ENCODE results near the gene PLAAT2.
A peak's percentile ranks its signal among the peaks of the same experiment; 100 is the strongest.
"Not testable (repeated sequence)": the region's sequence is repeated elsewhere in the genome, so short reads cannot be mapped to it uniquely, and the experiment has no call there.

The PLAAT2 gene

DNA sequence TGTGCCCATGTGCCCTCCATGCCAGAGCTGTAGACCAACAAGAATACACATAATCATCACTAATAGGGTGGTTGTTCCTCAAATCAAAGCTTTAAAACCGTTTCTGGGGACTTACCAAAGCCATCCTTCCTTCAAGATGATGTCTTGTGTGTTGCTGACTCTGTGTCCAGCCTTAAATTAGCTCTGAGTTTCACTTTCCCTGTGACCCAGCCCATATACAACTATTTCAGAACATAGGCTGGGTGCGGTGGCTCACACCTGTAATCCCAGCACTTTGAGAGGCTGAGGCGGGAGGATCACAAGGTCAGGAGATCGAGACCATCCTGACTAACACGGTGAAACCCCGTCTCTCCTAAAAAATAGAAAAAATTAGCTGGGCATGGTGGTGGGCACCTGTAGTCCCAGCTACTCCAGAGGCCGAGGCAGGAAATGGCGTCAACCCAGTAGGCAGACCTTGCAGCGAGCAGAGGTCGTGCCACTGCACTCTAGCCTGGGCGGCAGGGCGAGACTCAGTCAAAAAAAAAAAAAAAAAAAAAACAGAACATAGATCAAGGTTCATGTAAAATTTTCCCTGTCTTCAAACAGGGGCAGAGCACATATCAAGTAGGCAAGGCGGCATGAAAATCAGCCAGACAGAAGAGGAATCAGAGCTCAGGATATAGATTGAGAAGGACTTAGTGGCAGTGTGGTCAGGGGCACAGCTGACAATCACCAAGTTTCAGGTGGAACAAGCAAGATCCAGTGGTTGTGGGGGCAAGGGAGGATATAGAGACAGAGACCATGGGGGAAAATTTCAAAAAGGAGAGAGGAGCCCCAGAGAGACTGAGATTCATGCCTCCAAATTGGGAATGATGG is at the start of gene PLAAT2:
TSS of gene PLAAT2 (minus strand) at position 179 of the 855 bp plus-strand sequence. CDS start at position 124, 55 bp downstream.
- Mint-ChIP-seq H3K9me3 (no peaks in the 10 kb centered on the region), H3K4me1 (ENCODE audit: low read depth) (peaks cover 28% of the 10 kb centered on the region), H3K4me3 (no peak within 1 kb of the TSS), H3K27me3 (peaks cover 14% of the 10 kb centered on the region), H3K36me3 (ENCODE audit: low read depth) (no peaks in the 10 kb centered on the region), H3K27ac (no peak within 1 kb of the TSS)
- intact Hi-C loops (cut with micrococcal nuclease): no loop called here

DNA sequence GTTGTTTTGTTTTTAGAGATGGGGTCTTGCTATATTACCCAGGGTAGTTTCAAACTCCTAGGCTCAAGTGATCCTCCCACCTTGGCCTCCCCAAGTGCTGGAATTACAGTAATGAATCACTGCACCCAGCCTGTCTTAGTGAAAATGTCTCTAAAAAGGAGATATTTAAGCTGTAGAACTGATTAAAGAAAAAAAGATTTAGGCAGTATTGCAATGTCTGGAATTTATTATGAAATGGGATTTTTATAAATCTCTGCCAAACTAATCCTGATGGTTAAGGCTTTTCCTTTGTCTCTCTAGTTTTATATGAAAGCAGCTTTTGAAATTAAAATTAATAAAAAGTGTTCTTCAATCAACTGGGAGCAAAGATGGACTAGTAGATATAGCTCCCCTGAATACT is 49.0 kb upstream of the PLAAT2 start:
- intact Hi-C loops (cut with micrococcal nuclease): no loop called here
- Mint-ChIP-seq H3K9me3 (no peaks in the 10 kb centered on the region), H3K27ac (no peak overlapping the region), H3K4me3 (no peak overlapping the region), H3K27me3 (peaks cover 35% of the 10 kb centered on the region), H3K4me1 (ENCODE audit: low read depth) (peaks cover 44% of the 10 kb centered on the region), H3K36me3 (ENCODE audit: low read depth) (peaks cover 6% of the 10 kb centered on the region)

DNA sequence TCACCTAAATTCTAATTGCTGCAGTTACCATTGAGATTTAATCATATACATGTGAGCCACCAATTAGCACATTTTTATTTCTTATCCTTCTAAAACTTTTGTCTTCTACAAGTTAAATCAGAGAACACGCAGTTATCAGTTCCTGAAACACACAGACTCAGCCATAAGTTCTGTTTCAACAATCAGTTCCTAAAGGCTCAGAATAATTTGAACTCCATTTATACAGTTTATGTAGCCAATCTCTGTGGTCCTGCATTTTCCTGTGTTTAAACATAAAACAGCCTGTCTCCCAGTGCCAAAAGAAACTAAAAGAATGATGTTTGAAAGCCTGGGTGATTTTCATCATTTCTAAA is 48.2 kb upstream of the PLAAT2 start:
- Mint-ChIP-seq H3K4me1 (ENCODE audit: low read depth) (peaks cover 44% of the 10 kb centered on the region), H3K4me3 (no peak overlapping the region), H3K27me3 (peaks cover 38% of the 10 kb centered on the region), H3K9me3 (no peaks in the 10 kb centered on the region), H3K27ac (peak overlapping the region; percentile 12), H3K36me3 (ENCODE audit: low read depth) (peaks cover 6% of the 10 kb centered on the region)
- intact Hi-C loops (cut with micrococcal nuclease): no loop called here

DNA sequence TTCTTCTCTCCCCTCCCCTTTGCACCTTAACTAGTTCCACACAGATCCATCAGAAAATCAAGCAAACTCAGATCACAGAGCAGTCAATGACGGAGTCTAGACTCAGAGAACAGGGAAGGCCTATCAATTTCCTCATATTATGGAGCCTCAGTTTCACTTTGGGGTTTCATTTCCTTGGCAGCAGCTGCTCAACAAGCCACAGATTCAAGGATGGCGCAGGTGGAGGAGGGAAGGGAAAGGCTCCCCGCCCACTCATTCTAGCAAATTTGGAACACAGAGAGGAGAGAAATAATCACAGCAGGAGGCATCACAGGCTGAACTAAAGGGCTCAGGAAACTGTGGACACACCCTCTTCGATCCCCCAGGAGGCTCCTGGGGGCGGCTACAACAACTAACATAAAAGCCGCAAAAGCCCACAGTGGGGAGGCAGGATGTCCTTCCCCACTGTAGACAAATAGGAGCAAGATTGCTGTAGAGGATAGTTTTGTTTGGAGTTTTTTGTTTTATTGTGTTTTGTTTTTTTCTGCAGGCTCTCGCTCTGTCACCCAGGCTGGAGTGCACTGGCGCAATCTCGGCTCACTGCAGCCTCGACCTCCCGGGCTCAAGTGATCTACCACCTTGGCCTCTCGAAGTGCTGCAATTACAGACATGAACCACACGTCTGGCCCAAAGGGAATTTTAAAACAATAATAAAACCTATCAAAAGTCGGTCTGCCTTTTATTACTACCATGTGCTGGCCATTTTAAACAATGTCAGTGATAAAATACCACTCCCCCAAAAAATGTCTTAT is 47.6 kb upstream of the PLAAT2 start:
- peaks cover 6% of the 10 kb centered on the region for H3K36me3 Mint-ChIP-seq (ENCODE audit: low read depth)
- intact Hi-C loops (cut with micrococcal nuclease): no loop called here
- H3K27me3 Mint-ChIP-seq: peaks cover 35% of the 10 kb centered on the region
- no peaks in the 10 kb centered on the region for H3K9me3 Mint-ChIP-seq
- H3K4me3 Mint-ChIP-seq: no peak overlapping the region
- peak overlapping the region; percentile 12 for H3K27ac Mint-ChIP-seq
- peaks cover 44% of the 10 kb centered on the region for H3K4me1 Mint-ChIP-seq (ENCODE audit: low read depth)

DNA sequence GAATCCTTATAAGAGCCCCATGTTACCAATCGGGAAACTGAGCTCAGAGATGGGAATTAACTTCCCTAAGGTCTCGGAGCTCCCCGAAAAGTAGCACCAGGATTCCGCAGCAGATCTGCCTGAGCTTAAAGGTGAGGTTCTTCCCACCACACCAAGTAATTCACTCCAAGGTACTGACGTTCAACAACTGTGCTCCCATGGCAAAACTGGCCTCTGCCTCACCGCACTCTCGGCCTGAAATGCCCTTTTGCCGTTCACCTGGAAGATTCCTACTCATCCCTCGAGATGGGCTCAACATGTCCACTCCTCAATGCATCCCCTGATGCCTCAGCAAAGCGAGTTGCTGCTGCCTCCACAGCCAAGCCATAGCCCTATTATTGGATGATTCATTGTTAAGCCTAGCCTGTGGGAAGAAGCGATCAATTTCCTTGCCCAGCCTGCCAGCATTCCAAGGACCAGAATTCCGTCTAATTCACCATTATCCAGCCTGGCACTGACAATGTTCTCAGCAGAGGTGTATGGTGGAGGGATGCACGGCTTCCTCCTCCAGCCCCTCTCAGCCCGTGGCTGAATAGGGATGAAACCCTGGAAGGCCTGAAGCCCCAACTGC is 46.9 kb upstream of the PLAAT2 start:
- Mint-ChIP-seq H3K4me3 (no peak overlapping the region), H3K36me3 (ENCODE audit: low read depth) (peaks cover 6% of the 10 kb centered on the region), H3K27ac (peak overlapping the region; percentile 7), H3K27me3 (peaks cover 36% of the 10 kb centered on the region), H3K9me3 (no peaks in the 10 kb centered on the region), H3K4me1 (ENCODE audit: low read depth) (peaks cover 44% of the 10 kb centered on the region)
- intact Hi-C loops (cut with micrococcal nuclease): no loop called here

DNA sequence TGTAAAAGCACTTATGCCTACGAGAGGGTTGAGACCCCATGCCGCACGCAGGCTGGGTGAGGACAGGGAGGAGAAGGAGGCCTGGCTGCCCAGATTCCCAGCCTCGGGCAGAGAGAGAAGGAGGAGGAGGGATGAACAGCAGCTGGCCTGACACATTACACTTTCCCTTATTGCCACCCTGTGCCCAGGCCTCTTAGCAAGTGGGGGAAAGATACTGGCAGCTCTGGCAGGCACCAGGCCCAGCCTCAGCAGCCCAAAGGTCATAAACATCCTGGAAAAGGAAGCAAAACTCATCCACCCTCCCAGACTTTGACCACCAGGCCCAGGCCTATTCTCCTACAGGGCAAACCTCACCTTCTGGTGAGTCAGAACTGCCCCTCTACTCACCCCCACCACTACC is 46.4 kb upstream of the PLAAT2 start:
- intact Hi-C loops (cut with micrococcal nuclease): no loop called here
- Mint-ChIP-seq H3K27ac (peak overlapping the region; percentile 42), H3K27me3 (peaks cover 34% of the 10 kb centered on the region), H3K36me3 (ENCODE audit: low read depth) (peaks cover 6% of the 10 kb centered on the region), H3K9me3 (no peaks in the 10 kb centered on the region), H3K4me1 (ENCODE audit: low read depth) (peaks cover 42% of the 10 kb centered on the region), H3K4me3 (no peak overlapping the region)

DNA sequence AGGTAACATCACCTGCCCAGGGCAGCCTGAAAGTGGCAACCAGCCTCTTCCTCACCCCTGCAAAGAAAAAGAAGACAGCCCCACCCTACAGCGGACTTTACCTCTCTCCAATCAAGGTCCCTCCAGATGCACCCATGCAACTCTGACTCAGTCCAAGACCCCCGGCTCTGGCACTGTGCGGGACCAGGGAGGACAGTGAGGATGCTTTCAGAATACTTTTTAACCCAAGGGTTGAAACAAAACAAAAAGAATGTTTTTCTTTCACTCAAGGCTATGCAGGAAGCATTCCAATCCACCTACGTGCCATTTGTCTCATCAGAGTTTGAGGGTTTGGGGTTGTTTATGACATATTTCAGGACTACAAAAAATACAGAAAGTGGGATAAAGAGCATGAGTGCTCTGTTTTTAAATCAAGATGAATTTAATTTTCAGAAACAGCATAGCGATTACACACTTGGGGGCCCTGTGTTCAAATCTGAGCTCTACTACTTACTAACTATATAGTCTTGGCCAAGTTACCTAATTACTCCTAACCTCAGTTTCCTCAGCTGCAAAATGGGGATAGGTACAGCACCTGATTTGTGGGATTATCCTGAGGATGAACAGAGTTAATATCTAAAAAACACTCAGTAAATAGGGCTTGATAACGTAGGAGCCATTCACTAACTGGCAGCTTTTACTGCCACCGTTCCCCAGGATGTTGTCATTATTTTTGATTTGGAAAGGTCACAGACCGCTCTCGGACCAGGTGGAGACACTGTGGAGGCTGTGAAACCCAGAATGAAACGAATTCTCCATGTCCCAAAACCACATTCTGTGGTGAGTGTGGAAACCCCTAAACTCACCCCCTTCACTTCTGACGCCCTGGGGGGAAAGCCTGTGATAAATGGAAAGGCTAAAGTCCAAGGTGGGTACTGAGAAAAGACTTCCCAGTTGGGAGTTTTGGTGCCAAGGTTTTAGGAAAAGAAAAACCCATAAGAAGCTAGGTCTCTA is 45.5 kb upstream of the PLAAT2 start:
- H3K27ac Mint-ChIP-seq: peak overlapping the region; percentile 42
- no peaks in the 10 kb centered on the region for H3K36me3 Mint-ChIP-seq (ENCODE audit: low read depth)
- H3K4me1 Mint-ChIP-seq (ENCODE audit: low read depth): peaks cover 33% of the 10 kb centered on the region
- H3K4me3 Mint-ChIP-seq: no peak overlapping the region
- no peaks in the 10 kb centered on the region for H3K9me3 Mint-ChIP-seq
- H3K27me3 Mint-ChIP-seq: peaks cover 26% of the 10 kb centered on the region
- intact Hi-C loops (cut with micrococcal nuclease): no loop called here

DNA sequence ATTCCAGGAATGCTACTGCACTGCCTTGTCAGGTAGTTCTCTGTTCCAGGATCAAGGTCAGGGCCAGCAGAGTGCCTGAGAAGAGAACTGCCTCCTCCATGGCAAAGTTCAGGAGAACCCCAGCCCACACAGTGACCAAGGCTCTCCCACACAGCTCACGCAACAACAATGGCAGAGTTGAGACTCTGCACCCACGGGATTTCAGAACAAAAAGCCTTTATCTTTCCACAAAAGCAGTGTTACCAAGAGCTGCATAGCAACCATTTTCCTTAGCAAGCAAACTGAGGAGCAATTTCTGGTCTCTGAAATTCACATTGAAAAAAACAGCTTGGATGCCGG is 40.0 kb upstream of the PLAAT2 start:
- Mint-ChIP-seq H3K9me3 (no peaks in the 10 kb centered on the region), H3K4me3 (no peak overlapping the region), H3K27ac (no peak overlapping the region), H3K27me3 (peaks cover 22% of the 10 kb centered on the region), H3K36me3 (ENCODE audit: low read depth) (no peaks in the 10 kb centered on the region), H3K4me1 (ENCODE audit: low read depth) (peaks cover 15% of the 10 kb centered on the region)
- intact Hi-C loops (cut with micrococcal nuclease): no loop called here

DNA sequence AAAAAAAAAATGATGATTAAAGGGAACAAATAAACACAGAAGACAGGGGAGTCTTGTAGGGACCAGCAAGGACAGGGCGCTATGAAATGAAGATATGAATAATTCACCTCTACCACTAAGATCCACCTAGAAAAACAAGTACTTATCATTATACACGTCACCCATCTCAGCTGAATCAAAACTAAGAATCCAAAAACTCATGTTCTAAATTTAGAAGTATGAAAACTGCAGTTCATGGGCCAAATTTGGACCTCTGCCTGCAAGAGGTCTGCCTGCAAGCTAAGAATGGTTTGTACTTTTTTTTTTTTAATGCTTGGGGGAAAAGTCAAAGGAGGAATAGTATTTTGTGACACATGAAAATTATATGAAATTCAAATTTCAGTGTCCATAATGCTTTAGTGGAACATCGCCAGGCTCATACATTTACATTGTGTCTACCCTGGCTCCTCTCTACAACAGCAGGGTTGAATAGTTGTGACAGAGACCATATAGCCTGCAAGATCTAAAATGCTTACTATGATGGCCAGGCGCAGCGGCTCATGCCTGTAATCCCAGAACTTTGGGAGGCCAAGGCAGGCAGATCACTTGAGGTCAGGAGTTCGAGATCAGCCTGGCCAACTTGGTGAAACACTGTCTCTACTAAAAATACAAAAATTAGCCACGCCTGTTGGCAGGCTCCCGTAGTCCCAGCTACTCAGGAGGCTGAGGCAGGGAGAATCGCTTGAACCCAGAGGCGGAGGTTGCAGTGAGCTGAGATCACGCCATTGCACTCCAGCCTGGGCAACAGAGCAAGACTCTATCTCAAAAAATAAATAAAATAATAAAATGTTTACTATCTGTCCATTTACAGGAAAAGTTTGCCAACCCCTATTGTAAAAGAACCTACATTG is 39.4 kb upstream of the PLAAT2 start:
- H3K27ac Mint-ChIP-seq; H3K9me3 Mint-ChIP-seq; intact Hi-C loops (cut with micrococcal nuclease); H3K36me3 Mint-ChIP-seq (ENCODE audit: low read depth); H3K4me3 Mint-ChIP-seq: not testable (repeated sequence)
- H3K4me1 Mint-ChIP-seq (ENCODE audit: low read depth): peaks cover 15% of the 10 kb centered on the region
- peaks cover 21% of the 10 kb centered on the region for H3K27me3 Mint-ChIP-seq

DNA sequence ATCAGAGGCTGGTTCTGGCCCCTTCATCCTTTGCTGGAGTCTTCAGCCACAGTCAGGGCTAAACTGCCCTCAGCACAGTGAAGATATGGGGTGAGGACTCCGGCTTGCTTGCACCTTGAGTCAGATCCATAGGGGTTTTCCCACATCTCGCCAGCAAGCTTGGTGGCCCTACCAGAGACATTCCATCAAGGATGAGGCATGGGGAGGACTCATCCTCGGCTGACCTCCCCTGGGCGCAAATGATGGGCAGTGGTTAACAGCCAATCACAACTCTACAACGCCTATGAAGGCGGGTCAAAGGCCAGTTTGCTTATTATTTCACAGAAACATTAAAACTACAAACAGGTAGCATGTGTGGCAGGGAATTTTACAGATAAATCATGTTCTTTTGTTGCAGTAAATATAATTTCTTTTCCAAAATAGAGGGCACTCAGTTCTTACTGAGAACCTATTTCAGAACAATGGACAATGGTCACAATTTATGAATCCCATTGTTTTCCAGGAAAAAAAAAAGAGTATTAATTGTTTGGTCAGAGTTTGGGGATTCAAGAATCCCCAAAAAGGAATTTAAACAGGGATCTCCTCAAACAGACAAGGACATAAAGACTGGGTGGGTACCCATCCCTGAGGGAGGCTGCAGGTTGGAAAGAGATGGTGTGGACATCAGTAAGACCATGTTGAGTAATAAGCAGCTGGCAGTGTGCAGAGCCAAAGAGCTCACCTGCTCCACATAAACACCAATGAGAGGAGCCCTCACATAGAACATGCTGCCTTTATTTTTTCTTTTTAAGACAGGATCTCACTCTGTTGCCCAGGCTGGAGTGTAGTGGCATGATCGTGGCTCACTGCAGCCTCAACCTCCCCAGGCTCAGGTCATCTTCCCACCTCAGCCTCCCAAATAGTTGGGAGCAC is 36.3 kb upstream of the PLAAT2 start:
- Mint-ChIP-seq H3K4me3 (no peak overlapping the region), H3K4me1 (ENCODE audit: low read depth) (peaks cover 23% of the 10 kb centered on the region), H3K9me3 (no peaks in the 10 kb centered on the region), H3K27me3 (peaks cover 8% of the 10 kb centered on the region), H3K36me3 (ENCODE audit: low read depth) (peaks cover 4% of the 10 kb centered on the region), H3K27ac (no peak overlapping the region)
- intact Hi-C loops (cut with micrococcal nuclease): no loop called here

DNA sequence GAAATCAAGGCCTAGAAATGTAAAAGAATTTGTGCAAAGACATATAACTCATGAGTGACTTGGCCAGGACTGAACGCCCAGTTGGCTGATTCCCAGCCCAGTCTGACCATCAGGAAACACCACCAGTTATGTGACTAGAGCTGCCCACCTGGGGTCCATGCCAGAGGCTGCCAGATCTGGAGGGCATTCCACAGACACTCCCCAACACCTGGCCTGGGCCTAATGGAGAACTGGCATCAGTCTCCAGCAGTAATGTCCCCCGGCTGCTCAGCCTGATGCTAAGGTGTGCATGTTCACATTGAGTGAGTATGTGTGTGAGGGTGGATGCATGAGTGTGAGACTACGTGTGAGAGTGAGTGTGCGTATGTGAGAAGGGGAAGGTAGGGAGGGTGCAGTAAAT is 35.4 kb upstream of the PLAAT2 start:
- Mint-ChIP-seq H3K27me3 (peaks cover 11% of the 10 kb centered on the region), H3K36me3 (ENCODE audit: low read depth) (peaks cover 6% of the 10 kb centered on the region), H3K4me3 (no peak overlapping the region), H3K27ac (no peak overlapping the region), H3K4me1 (ENCODE audit: low read depth) (peaks cover 31% of the 10 kb centered on the region), H3K9me3 (no peaks in the 10 kb centered on the region)
- intact Hi-C loops (cut with micrococcal nuclease): no loop called here

DNA sequence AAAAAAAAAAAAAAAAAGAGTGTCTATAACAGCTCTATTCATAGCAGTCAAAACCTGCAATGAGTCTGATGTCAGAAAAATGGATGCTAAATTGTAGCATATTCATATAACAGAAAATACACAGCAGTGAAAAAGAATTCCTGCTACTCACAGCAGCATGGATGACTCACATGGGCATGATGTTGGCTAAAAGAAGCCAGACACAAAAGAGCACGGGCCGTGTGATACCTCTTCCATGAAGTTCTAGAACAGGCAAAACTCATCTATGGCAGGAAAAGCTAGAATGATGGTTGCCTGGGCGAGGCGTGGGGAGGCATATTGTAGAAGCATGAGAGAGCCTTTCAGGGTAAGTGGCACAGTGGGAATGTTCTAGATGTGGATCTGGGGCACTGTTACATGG is 32.1 kb upstream of the PLAAT2 start:
- Mint-ChIP-seq H3K27ac (no peak overlapping the region), H3K4me1 (ENCODE audit: low read depth) (peaks cover 22% of the 10 kb centered on the region), H3K36me3 (ENCODE audit: low read depth) (peaks cover 6% of the 10 kb centered on the region), H3K9me3 (no peaks in the 10 kb centered on the region), H3K4me3 (no peak overlapping the region), H3K27me3 (peaks cover 20% of the 10 kb centered on the region)
- intact Hi-C loops (cut with micrococcal nuclease): no loop called here
